GM19467 (cell line): ENCODE data around the gene CDH23.
A peak's percentile ranks its signal among the peaks of the same experiment; 100 is the strongest.
"Not testable (repeated sequence)": the region's sequence is repeated elsewhere in the genome, so short reads cannot be mapped to it uniquely, and the experiment has no call there.

Source experiments
- ATAC-seq: cut with Tn5 transposase; IDR thresholded peaks from one replicate; pipeline ENCODE4 v1.9.1; 2021; ENCODE audit warnings: mild to moderate bottlenecking, moderate library complexity; ENCODE audit not compliant: unreplicated experiment

Gene CDH23

GRCh38 chr10:71837098-71837827, 440.5 kb downstream of the CDH23 start:
- no peak for ATAC-seq

GRCh38 chr10:71838264-71839211, 441.8 kb downstream of the CDH23 start:
- no peak for ATAC-seq

GRCh38 chr10:71840177-71840957, 443.6 kb downstream of the CDH23 start:
- no peak for ATAC-seq

DNA sequence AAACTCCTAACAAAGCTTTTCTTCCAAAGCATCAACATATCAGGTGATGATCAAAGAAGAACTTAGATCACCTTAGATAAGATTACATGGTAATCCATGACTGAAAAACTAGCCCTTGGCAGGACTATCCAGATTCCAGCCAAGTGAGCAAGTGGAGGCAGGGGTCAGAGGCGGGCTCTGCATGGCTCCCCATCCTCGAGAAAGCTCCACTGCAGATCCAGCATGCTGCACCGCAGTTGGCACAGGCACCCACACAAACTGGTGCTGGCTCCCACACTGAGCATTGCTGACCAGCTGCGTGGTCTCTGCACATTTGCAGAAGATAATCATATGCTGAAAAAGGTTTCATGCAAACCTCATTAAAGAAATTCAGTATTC, 444.2 kb downstream of the CDH23 start:
- ATAC-seq = no peak

GRCh38 chr10:71842422-71842821, 445.7 kb downstream of the CDH23 start:
- no peak for ATAC-seq

GRCh38 chr10:71842856-71843686, 446.4 kb downstream of the CDH23 start:
- ATAC-seq = no peak

DNA sequence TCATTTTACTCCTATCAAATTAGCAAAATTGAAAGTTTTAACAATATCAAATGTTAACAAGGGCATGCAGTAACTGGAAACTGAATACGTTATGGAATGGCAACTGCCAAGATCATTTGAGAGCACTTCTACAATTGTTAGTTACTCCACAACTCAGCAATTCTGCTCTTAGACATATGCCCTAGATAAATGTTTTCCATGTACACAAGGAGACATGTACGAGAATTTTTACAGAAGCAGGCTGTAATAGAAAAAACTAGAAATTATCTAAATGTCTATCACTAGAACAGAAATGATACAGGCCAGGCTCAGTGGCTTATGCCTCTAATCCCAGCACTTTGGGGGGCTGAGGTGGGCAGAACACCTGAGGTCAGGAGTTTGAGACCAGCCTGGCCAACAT, 447.4 kb downstream of the CDH23 start:
- no peak for ATAC-seq

DNA sequence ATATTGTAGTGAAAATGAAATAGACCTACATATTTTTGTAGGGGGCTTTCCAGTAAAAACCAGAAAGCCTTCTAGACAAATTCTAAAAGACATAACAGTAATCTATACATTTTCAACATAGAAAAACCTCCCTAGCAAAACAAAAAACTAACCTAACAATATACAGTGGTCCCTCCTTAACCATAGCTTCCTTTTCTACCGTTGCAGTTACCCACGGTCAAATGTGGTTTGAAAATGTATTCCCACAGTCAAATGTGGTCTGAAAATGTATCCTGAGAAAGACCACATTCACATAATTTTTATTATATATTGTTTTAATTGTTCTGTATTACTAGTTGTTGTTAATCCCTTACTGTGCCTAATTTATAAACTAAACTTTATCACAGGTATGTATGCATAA, 448.0 kb downstream of the CDH23 start:
- ATAC-seq = no peak

DNA sequence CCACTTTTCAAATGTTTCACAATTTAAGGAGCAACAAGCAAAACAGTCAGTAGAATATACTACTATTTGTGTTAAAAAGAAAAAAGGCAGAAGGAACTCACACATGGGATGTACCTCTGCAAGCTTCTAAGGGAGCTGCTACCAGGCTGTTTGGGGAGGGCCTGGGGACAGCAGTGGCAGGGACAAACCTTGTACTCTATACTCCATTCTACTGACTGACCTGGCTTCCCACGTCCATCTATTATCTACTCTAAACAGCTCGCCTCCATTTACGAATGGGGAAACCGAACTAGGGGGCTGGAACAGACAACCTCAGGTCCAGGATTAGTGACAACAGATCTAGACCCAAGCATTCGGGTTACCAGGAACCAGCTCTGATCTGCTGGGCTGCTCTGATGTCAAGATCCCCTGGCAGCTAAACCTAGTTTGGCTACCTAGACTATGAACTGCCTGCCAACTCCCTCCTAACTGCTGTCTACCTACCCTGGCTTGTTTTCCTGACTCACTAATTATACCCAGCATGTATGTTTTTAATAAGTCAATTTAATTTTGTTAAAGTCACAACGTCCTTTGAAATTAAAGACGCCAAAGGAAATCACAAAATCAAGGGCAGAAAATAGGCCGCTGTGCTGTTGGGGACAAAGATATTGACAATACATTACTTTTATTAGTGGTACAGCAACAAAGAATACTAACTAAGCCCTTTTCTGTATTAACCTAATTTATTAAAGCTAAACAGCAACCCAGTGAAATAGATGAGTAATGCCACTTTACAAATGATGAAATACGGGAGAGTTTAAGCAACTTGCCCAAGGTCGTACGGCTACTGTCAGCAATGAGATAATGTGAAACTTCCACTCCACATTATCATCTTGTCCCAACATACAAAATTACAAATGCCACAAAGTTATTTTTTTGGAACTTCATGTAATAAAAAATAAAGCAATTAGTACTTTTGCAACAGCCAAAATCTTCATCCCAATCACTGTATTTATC, 449.0 kb downstream of the CDH23 start:
- ATAC-seq = no peak

GRCh38 chr10:71846816-71847215, 450.1 kb downstream of the CDH23 start:
- no peak for ATAC-seq

GRCh38 chr10:71847418-71847817, 450.7 kb downstream of the CDH23 start:
- ATAC-seq = no peak

- no peak for ATAC-seq
Observed at GRCh38 chr10:71848325-71849275, 451.9 kb downstream of the CDH23 start.

GRCh38 chr10:71849461-71849908, 452.8 kb downstream of the CDH23 start:
- ATAC-seq = no peak

- no peak for ATAC-seq
Observed at GRCh38 chr10:71850021-71850742, 453.5 kb downstream of the CDH23 start.

- ATAC-seq = peak; percentile 90
Observed at GRCh38 chr10:71850743-71851464, 454.2 kb downstream of the CDH23 start, which contains the start of gene PSAP. Gene PSAP (minus strand): TSS chr10:71851251. CDS start chr10:71851221, 30 bp downstream.

DNA sequence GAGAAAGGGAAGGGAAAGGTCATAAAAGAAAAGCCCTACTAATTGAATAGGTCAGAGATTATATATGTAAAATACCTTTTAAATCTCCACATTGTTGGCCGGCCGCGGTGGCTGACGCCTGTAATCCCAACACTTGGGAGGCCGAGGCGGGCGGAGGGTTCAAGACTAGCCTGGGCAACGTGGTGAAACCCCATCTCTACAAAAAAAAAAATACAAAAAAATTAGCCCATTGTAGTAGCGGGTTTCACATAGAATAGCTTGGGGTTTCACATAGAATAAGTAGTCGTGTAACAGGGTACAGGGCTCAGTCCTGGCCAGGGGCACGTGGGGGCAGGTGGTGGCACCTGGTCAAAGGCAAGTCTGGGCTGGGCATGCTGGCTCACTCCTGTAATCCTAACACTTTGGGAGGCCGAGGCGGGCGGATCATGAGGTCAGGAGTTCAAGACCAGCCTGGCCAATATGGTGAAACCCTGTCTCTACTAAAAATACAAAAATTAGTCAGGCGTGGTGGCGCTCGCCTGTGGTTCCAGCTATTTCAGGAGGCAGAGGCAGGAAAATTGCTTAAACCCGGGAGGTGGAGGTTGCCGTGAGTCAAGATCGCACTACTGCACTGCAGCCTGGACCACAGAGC, 454.9 kb downstream of the CDH23 start:
- ATAC-seq = not testable (repeated sequence)
